GM10847 (cell line): ENCODE measurements around the gene PRKAA1.

Experiments used
- POLR2A ChIP-seq: IDR thresholded peaks from 2 replicates; pipeline ENCODE4 v1.6.1; 2011; ENCODE audit not compliant: insufficient read length; ENCODE audit errors: extremely low read depth

PRKAA1 gene

DNA sequence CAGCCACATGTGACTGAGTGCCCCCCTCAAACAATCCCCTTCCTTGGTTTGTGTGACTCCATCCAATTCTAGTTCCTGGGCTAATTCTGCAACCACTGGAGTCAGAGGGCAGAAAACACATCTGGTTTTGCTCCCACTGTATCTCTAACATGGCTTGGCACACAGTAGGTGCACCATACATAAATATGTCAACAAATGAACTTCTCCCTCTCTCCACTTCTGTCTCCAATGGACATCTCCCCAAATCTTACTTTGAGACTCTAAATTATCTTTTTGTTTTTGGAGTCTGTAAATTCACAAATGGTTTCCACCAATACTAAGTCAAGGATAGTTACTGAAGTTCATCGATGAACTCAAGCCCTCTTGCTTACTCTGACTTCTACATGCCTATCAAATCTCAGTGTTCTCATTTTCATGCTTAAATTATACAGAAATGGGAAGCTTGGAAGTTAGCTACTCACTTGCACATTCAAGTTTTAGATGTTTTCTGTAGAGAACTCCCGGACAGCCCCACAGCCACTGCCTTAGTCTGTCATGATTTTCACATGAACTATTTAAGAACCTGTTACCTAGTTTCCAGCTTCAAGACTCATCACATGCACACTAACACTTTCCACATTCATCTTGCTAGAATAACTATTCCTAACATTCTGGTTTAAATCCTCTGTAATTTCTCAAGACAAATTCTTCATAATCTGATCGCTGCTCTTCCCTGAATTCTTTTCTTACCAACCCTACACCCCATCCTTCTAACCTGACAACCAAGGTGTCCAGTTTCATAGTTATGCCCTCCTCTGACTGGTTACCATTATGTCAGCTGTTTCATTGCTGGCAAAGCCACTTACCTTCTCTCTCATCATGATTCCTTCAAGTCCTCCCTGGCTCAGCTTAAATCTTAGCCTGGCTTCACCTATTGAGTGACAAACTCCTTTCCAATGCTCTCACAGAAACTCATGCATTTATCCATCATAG, 30.8 kb upstream of the PRKAA1 start:
- TF ChIP-seq POLR2A: no peak

DNA sequence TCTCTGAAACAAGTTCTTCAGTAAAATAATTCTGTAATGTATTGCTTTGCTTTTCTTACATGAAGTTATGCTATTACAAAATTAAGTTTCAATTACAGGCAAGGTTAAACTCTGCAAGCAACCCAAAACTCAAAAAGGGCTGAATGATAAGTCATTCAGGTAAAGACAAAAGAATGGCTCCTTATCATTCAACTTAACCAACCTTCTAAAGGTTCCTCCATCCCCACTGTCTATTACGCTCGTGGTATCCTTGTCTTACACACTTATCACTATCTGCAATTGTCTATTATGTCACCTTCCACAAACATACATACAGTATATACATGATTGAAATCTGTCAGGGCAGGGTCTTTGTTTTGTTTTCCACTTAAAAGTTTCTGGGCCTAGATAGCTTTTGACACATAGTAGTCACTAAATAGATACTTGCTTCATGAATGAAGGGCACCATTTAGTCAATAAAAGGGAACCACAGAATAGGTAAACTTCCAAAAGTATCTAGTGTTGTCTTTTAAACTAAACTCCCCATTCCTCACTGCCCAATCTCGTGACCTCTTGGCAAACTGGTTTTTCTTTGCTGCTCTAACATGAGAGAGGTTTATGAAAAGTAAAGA, 30.0 kb upstream of the PRKAA1 start:
- no peak for TF ChIP-seq POLR2A

DNA sequence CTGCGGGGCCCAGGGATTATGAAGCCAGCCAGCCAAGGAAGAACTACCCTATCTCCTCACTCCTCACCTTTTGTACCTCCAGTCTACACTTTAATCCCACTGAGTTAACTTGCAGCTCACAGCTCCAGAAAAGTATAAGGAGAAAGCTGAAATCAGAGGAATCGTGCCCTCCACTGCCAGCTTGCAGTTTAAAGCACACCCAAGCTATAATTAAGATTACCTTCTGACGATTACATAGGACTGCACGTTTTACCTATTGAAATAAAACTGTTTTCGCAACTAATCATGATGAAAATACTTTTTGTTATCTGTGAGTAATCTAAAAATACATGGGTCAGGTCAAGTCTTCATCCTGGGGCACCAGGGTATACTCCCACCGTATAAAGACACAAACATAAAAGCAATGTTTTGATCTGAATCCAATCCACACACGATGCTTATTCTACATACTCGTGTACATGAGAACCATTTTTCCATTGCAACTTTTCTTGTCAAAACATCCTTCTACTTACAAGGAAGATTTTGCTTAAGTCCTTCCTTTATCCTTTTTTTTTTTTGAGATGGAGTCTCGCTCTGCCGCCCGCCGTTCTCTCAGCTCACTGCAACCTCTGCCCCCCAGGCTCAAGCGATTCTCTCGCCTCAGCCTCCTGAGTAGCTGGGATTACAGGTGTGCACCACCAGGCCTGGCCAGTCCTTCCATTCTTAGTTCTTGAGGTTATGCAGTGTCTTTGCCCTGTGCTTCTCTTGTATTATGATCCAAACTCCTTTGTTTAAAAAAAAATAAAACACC, 29.2 kb upstream of the PRKAA1 start:
- TF ChIP-seq POLR2A: no peak

DNA sequence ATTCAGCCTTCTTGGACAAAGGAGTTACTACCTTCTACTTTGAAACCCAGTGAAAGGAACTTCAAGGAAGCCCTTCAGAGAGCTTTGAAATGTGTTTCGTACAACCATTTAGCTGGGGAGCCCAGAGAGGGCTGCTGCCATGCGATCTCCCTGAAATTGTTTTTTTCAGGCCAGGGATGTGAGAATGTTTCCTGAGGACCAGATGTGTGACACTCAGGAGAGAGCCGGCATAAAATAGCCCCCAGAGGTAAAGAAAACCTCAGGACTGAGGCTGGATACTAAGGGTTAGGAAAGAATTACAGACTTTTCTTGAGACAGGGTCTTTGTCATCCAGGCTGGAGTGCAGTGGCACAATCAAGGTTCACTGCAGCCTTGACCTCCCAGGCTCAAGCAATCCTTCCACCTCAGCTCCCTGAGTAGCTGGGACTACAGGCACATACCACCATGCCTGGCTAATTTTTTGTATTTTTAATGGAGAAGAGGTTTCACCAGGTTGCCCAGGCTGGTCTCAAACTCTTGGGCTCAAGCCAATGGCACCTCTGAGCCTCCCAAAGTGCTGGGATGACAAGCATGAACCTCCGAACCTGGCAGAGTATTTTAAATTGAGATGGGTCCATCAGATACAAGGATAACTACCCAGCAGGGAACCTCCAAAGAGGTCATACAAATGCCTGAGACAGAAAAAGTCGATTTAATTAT, 28.5 kb upstream of the PRKAA1 start:
- no peak for TF ChIP-seq POLR2A

DNA sequence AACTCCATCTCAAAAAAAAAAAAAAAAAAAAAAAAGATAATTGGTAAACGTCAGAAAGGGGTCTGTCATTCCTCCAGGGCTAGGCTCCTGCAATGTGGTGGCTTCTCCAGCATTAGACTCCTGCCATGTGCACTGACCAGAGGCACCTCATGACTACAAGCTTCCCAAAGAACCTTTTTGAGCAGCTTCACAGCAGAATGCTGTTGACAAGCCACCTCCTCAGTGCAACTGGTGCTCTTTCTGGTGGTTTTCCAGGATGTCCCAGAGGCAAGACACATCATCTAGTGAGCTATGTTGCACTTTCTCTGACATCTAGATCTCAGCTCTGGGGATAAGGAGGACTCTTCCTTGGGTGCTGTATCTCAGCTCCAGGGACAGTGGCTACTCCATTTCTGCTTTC, 25.3 kb upstream of the PRKAA1 start:
- no peak for TF ChIP-seq POLR2A

DNA sequence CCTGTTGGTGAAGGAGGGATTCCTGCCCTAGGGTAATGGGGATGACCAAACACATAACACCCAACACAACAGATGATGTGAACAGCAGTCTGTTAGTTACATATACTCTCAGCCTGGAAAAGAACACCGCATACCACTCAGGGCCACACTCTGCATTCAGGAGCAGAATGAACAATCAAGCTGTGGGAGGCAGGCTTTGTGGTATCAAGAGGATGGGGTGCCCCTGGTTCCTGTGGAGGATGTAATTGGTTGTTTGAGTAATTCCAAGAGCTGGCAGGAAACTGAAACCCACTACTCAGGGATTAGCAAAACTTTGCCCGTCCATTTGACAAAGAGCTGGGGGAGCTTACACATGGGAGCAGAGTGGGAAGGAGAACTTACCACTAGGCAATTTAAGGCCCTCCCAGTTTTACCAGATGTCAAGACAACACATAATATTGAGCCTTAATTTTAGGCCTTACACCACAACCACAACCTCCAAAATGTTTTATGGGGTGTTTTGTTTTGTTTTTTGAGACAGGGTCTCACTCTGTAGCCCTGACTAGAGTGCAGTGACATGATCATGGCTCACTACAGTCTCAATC, 15.6 kb upstream of the PRKAA1 start:
- no peak for TF ChIP-seq POLR2A

DNA sequence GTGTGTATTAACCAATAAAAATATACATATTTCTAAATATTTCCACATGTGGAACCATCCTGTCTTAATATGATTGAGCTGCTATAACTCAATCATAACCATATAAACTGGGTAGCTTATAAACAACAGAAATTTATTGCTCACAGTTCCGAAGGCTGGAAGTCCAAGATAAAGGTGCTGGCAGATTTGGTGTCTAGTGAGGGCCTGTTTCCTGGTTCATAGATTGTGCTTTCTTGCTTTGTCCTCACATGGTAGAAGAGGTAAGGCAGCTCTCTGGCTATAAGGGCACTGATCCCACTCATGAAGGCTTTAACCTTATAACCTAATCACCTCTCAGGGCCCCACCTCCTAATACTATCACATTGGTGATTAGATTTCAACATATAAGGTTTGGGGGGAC, 14.0 kb upstream of the PRKAA1 start:
- TF ChIP-seq POLR2A: no peak

DNA sequence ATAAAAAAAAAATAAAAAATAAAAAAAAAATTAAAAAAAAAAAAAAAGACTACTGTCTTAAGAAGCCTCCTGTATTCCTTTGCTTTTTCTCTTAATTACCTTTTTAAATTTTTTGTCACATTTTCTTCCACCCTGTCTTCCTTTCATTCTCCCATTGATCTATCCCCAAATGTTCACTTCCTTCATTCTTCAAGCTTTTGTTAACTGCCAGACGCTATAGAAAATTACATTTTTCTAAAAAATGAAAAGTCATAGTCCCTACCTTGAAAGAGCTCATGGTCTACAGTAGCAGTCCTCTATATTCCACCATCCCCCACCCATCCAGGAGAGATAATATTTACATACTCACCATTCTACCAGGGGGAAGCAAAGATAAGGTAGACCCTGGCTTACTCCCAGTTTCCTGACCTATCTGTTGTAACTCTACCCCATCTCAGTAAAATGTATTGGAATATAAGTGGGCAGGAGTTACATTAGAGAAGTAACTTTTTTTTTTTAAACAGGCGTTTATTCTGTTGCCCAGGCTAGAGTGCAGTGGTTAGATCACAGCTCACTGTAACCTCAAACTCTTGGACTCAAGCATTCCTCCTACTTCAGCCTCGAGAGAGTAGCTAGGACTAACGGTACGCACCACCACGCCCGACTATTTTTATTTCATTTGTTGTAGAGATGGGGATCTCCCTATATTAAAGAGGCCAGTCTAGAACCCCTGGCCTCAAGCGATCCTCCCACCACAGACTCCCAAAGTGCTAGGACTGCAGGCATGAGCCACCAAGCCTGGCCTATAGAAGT, 3.8 kb upstream of the PRKAA1 start:
- TF ChIP-seq POLR2A: no peak

DNA sequence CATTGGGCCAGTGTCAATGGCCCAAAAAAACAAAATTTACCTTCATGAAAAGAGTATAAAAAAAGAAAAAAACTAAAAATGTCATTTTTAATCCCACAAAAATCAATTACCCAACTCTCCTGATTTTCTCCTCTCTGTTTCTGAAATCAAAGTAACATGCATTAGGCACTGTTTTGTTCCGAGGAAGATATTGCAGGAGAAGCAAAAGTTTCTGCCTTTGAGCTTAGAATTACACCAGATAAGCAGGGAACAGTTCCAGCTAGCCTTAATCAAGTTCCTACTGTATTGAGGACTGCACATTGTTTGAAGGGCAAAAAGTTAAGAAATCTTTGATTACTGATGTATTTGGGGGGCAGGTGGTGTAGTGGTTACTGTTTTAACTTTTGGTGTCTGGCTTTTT, 1.1 kb upstream of the PRKAA1 start:
- TF ChIP-seq POLR2A: no peak

DNA sequence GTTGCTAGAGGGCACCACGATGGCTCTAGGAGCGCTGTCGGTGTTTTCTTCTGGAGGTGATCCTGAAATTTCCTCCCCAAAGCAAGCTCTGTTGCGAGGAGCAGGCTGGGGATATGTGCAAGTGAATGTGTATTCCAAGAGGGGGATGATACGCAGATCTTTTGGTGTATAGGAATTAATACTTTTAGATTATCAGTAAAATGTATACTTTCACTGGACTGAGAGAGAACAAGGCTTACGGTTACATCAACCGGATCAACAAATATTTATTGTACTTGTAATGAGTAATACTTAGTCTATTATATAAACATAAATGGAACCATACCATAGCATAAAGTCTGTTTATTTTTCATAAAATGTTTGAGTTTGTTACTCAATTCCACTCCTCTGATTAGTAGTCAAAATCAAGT, 632 bp upstream of the PRKAA1 start:
- TF ChIP-seq POLR2A: no peak

DNA sequence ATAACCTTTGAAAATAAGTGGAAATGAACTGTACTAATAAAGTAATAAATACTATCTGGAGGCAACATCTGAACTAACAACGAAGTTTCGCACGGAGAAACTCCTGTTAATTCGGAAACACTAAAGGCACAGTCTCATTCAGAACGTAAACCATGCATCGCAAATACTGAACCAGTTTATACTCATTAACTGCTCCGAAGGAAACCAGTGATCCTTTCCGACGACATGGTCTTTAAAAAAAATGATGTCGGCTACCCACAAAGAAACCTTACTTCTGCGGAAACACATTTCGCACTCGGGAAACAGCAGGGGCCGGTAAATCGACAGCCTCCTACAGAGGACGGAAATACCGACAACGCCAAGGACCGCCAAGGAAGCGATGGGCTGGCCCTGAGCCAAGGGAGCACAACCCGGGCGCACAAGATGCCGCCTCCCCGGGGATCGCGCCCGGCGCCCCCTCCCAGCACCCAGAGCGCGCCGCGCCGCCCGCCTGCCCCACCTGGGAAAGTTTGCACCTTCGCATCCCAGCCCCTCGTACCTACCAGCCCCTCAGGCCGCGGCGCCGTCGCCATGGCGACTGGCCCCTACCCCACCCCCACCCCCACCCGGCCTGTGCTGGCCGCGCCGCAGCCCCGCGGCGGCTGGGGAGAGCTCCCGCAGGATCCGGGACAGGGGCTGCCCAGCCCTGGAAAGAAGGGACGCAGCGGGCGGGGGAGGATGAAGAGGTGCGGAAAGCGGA, 732 bp downstream of the PRKAA1 start:
- no peak for TF ChIP-seq POLR2A

DNA sequence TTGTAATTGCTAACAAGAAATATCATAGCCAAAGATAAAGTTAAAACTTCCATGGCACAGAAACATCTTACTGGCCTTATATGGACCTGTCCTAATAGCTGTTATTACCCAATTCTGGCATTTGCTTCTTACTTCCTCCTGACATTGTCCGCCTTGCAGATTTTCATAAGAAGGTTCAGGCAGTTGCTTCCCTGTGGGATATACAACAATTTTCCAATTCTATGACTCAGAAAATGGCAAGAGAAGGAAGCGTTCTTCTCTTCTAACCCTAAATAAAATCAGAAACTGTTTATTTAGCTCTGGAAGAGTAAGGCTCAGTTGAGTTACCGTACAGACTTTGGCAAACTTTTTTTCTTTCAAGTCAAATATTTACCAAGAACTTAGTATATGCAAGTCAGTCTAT, 1.7 kb downstream of the PRKAA1 start:
- TF ChIP-seq POLR2A: no peak

DNA sequence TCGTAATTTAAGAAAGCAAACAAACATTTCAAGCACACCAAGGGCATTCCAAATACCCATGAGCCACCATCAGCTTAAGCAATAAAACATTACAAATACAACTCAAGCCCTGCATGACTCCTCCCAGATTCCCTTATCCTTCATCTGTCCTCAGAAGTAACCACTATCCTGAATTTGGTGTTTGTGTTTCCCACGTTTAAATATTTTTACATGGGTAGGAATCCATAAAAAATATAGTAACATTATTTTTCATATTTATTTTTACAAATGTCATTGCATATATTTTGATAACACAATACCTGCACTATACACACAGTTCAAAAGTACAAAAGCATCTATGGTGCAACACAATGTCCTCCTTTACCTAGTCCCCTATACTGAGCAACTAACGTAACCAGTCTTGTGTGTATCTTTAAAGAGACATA, 6.4 kb downstream of the PRKAA1 start:
- TF ChIP-seq POLR2A: no peak

DNA sequence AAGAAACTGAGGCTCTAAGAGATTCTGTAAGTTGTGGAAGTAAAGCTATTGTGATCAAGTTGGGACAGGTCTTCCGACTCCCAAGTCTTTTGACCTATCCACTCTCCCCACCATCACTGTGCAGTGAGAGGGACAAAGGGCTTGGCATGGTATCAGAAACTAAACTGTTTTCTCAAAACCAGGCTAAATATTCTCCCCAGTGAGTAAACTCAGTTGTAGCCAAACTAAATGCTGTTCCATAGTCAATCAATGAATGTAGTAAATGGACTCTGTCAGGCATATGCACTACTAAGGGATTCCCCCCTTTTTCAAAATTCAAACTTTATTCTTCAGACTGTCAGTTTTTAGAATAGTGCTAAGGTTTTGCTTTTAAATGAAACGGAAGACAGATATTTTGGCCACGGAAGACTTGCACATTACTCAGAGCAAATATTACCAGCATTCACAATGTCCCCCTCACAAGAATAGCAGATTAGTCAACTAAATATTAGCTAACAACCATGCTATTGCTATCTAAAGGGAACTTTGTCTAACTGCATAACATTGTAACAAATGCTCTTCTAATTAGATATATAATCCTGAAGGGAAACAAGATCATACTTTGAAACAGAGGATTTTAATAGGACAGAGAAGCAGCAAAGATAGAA, 7.1 kb downstream of the PRKAA1 start:
- no peak for TF ChIP-seq POLR2A
